ENCODE measurements around the gene MYO18B. TPM values are rescaled to one million over a fixed set of nuclear protein-coding genes. Genes with fewer than 3 reads are reported as not detected.

Gene MYO18B
- total and polyA plus RNA-seq, 2 of the 4 experiments (the other 2 are of a cell fraction) = under 0.01 TPM; not detected in 1

- Histone ChIP-seq H3K27me3 (ENCODE audit: control insufficient read depth, insufficient read depth, low read length) (no peaks in the 10 kb centered on the region), H3K4ac (ENCODE audit: low read depth, low read length) (no peak overlapping the region), H2AK5ac (ENCODE audit: low read depth, low read length) (no peak overlapping the region), H4K20me1 (ENCODE audit: insufficient read depth, low read length) (no peaks in the 10 kb centered on the region), H3K4me3 (ENCODE audit: insufficient read depth, low read depth, low read length) (no peak overlapping the region), H3K36me3 (ENCODE audit: control insufficient read depth, insufficient read depth, low read length) (no peaks in the 10 kb centered on the region), H4K5ac (ENCODE audit: low read depth, low read length) (no peak overlapping the region), H2BK5ac (ENCODE audit: low read depth, low read length, poor library complexity, severe bottlenecking) (no peak overlapping the region), H4K91ac (ENCODE audit: insufficient read depth, low read depth, low read length) (no peak overlapping the region), H3K4me1 (ENCODE audit: control insufficient read depth, insufficient read depth, low read length) (no peaks in the 10 kb centered on the region), H3K14ac (replicated peaks; ENCODE audit: low read depth, low read length) (no peak overlapping the region), H3K79me1 (ENCODE audit: low read depth in 1 of 2, low read length in 2 of 2) (no peaks in the 10 kb centered on the region), H3K9me1 (ENCODE audit: insufficient read depth, low read length) (no peaks in the 10 kb centered on the region), H2BK20ac (ENCODE audit: low read depth, low read length) (no peak overlapping the region), H3K9ac (ENCODE audit: low read depth, low read length) (no peak overlapping the region), H3K23ac (ENCODE audit: low read depth, low read length) (no peak overlapping the region), H3K27ac (ENCODE audit: insufficient read depth, low read length) (no peak overlapping the region), H3K9me3 (ENCODE audit: control insufficient read depth, insufficient read depth, low read length) (peaks cover 20% of the 10 kb centered on the region), H2AFZ (replicated peaks; ENCODE audit: low read length, poor library complexity) (no peak overlapping the region), H2BK120ac (ENCODE audit: low read depth, low read length) (no peak overlapping the region), H2AK9ac (replicated peaks; ENCODE audit: low read depth, low read length, poor library complexity) (no peak overlapping the region), H2BK15ac (ENCODE audit: low read depth, low read length) (no peak overlapping the region), H3K4me2 (ENCODE audit: low read depth, low read length) (no peak overlapping the region), H4K8ac (ENCODE audit: low read depth in 2 of 2, low read length in 2 of 2) (no peak overlapping the region), H3K56ac (ENCODE audit: extremely low read depth, insufficient read depth, low read length) (no peak overlapping the region), H3K18ac (ENCODE audit: low read depth, low read length) (no peak overlapping the region)
- ChIA-PET POLR2A (ENCODE audit: unreplicated experiment) (no interaction called here), CTCF (no interaction called here)
- TF ChIP-seq NFE2L2 (IDR thresholded peaks at IDR 0.05; ENCODE audit: low read depth, low read length) (0 out of 2 replicates have a peak, but pooled peaks have one; percentile 39), POLR2A (IDR thresholded peaks at IDR 0.05; ENCODE audit: low read depth, low read length) (no peak), USF2 (IDR thresholded peaks at IDR 0.05; ENCODE audit: low read depth, low read length) (no peak)
- ATAC-seq (ENCODE audit: low read depth) = no peak
- in situ Hi-C loops (cut with MboI; ENCODE audit: low sequenced_read_pairs) (no loop called here), dilution Hi-C loops (cut with HindIII; ENCODE audit: low sequenced_read_pairs, unreplicated experiment) (no loop called here), intact Hi-C loops (cut with micrococcal nuclease) (no loop called here)
- BruUV-seq (replicated peaks) = no TSS peak
- no peak for DNase-seq
- WGBS, 2 experiments (ENCODE audit: extremely low coverage in 2 of 2, insufficient read length in 1 of 2) = 0% methylated on average over 1 of the region's 5 CpGs; no CpG with 5 or more reads in 1 of the 2 experiments
These were observed 275.9 kb downstream of the MYO18B start for GRCh38 chr22:26017932-26018331.
